Renal cortical epithelial cell (primary cell): Measurements from ENCODE around the gene PNKP. TPM values are rescaled to one million over a fixed set of nuclear protein-coding genes. Genes with fewer than 3 reads are reported as not detected.

Experiments used
- DNase-seq: peaks from one replicate; pipeline ENCODE4 v3.0.0-alpha.2; 2011; ENCODE audit warnings: low read depth
- total RNA-seq: library from RNA; depleted of rRNA; stranded (reverse); fragments of >200 nt; gene quantifications from 2 replicates; pipeline ENCODE4 v1.2.3, GENCODE V29; 2014

PNKP gene
- total RNA-seq, 1 donor from 2014 or later: 30.5 TPM

GRCh38 chr19:49860336-49861102 lies 6.9 kb downstream of the PNKP start:
- no peak for DNase-seq

- no peak for DNase-seq
These were observed 7.6 kb downstream of the PNKP start for GRCh38 chr19:49859682-49860335.

GRCh38 chr19:49858088-49858985 lies 9.0 kb downstream of the PNKP start:
- DNase-seq: no peak

GRCh38 chr19:49857838-49858087 lies 9.6 kb downstream of the PNKP start:
- DNase-seq: no peak

- DNase-seq: no peak
These were observed 10.1 kb downstream of the PNKP start for GRCh38 chr19:49857061-49857837.

GRCh38 chr19:49856574-49857021 lies 10.8 kb downstream of the PNKP start:
- no peak for DNase-seq

- no peak for DNase-seq
These were observed 11.5 kb downstream of the PNKP start for GRCh38 chr19:49855676-49856573.

- no peak for DNase-seq
These were observed 12.1 kb downstream of the PNKP start for GRCh38 chr19:49855277-49855675.

GRCh38 chr19:49854378-49855263 lies 12.8 kb downstream of the PNKP start:
- no peak for DNase-seq

- DNase-seq: no peak
These were observed 13.5 kb downstream of the PNKP start for GRCh38 chr19:49853852-49854377.

- no peak for DNase-seq
These were observed 14.7 kb downstream of the PNKP start for GRCh38 chr19:49852631-49853126.

- no peak for DNase-seq
These were observed 15.7 kb downstream of the PNKP start for GRCh38 chr19:49851456-49852259.

GRCh38 chr19:49850487-49851342 lies 16.7 kb downstream of the PNKP start, which contains the start of gene PTOV1:
TSS of gene PTOV1 (plus strand) at chr19:49851159.
- peak; percentile 78 for DNase-seq

GRCh38 chr19:49850221-49850486 lies 17.2 kb downstream of the PNKP start:
- no peak for DNase-seq

GRCh38 chr19:49849433-49850220 lies 17.7 kb downstream of the PNKP start:
- DNase-seq: no peak

GRCh38 chr19:49848938-49849337 lies 18.4 kb downstream of the PNKP start:
- DNase-seq: peak; percentile 16
